WERI-Rb-1 (cell line): ENCODE results near the gene SLC44A4.

Experiments
- DNase-seq: peaks from one replicate; pipeline ENCODE4 v3.0.0-alpha.2; 2020
- H3K27ac ChIP-seq: fragments of 250-450 bp; sonication (Bioruptor Pico); 2 replicates; pipeline ENCODE4 v1.5.1; 2020; ENCODE audit warnings: mild to moderate bottlenecking, moderate library complexity
- H3K27me3 ChIP-seq: fragments of 250-450 bp; sonication (Bioruptor Pico); 2 replicates; pipeline ENCODE4 v1.5.1; 2021; ENCODE audit warnings: mild to moderate bottlenecking, low read depth, moderate library complexity; ENCODE audit not compliant: insufficient read depth, severe bottlenecking
- H3K36me3 ChIP-seq: fragments of 250-450 bp; sonication (Bioruptor Pico); 2 replicates; pipeline ENCODE4 v1.5.1; 2020; ENCODE audit warnings: mild to moderate bottlenecking, moderate library complexity
- H3K4me3 ChIP-seq: 2 replicates; pipeline ENCODE4 v1.5.1; 2011; ENCODE audit warnings: low read depth, mild to moderate bottlenecking, control low read depth, low read length
- H3K9me3 ChIP-seq: fragments of 250-450 bp; sonication (Bioruptor Pico); 2 replicates; pipeline ENCODE4 v1.5.1; 2021; ENCODE audit warnings: mild to moderate bottlenecking, moderate library complexity; ENCODE audit not compliant: severe bottlenecking
- CTCF ChIP-seq: IDR thresholded peaks from 2 replicates; pipeline ENCODE4 v1.5.1; 2011; ENCODE audit warnings: low read depth, mild to moderate bottlenecking, control low read depth, inconsistent platforms, low read length

The SLC44A4 gene

GRCh38 chr6:31878726-31879125, at the start of gene SLC44A4:
Gene SLC44A4 (minus strand): TSS chr6:31878997. CDS start chr6:31878980, 17 bp downstream.
- Histone ChIP-seq H3K4me3 (no peak within 1 kb of the TSS), H3K9me3 (no peaks in the 10 kb centered on the region), H3K36me3 (peaks cover 48% of the 10 kb centered on the region), H3K27me3 (no peaks in the 10 kb centered on the region), H3K27ac (no peak within 1 kb of the TSS)
- TF ChIP-seq CTCF = no peak
- DNase-seq = no peak

GRCh38 chr6:31928672-31928939, 49.8 kb upstream of the SLC44A4 start:
- DNase-seq = no peak
- Histone ChIP-seq H3K4me3 (no peak overlapping the region), H3K27ac (no peak overlapping the region), H3K36me3 (no peaks in the 10 kb centered on the region), H3K9me3 (peaks cover 7% of the 10 kb centered on the region), H3K27me3 (no peaks in the 10 kb centered on the region)
- TF ChIP-seq CTCF = no peak

GRCh38 chr6:31927863-31928671, 49.3 kb upstream of the SLC44A4 start:
- no peak for DNase-seq
- Histone ChIP-seq H3K27ac (no peak overlapping the region), H3K36me3 (no peaks in the 10 kb centered on the region), H3K27me3 (no peaks in the 10 kb centered on the region), H3K4me3 (no peak overlapping the region), H3K9me3 (peaks cover 7% of the 10 kb centered on the region)
- no peak for TF ChIP-seq CTCF

GRCh38 chr6:31927242-31927862, 48.6 kb upstream of the SLC44A4 start, which contains the start of gene C2:
Gene C2 (plus strand): TSS chr6:31927717. CDS start chr6:31927753, 36 bp downstream.
- no peak for DNase-seq
- no peak within 1 kb of the TSS for H3K4me3 ChIP-seq
- H3K27me3 ChIP-seq = no peaks in the 10 kb centered on the region
- H3K36me3 ChIP-seq = no peaks in the 10 kb centered on the region
- H3K27ac ChIP-seq = no peak within 1 kb of the TSS
- no peak for TF ChIP-seq CTCF
- H3K9me3 ChIP-seq = peaks cover 4% of the 10 kb centered on the region

- no peaks in the 10 kb centered on the region for H3K36me3 ChIP-seq
- peak; percentile 45 for TF ChIP-seq CTCF
- H3K9me3 ChIP-seq = peaks cover 4% of the 10 kb centered on the region
- DNase-seq = peak; percentile 54
- no peak overlapping the region for H3K4me3 ChIP-seq
- no peaks in the 10 kb centered on the region for H3K27me3 ChIP-seq
- no peak overlapping the region for H3K27ac ChIP-seq
Measured at GRCh38 chr6:31922942-31923341, 44.1 kb upstream of the SLC44A4 start.
